ENCODE results near the gene IFNL2. TPM values are rescaled to one million over a fixed set of nuclear protein-coding genes. Genes with fewer than 3 reads are reported as not detected.

Gene IFNL2
- total and polyA plus RNA-seq, 2 of the 4 experiments (the other 2 are of a cell fraction): not detected

DNA sequence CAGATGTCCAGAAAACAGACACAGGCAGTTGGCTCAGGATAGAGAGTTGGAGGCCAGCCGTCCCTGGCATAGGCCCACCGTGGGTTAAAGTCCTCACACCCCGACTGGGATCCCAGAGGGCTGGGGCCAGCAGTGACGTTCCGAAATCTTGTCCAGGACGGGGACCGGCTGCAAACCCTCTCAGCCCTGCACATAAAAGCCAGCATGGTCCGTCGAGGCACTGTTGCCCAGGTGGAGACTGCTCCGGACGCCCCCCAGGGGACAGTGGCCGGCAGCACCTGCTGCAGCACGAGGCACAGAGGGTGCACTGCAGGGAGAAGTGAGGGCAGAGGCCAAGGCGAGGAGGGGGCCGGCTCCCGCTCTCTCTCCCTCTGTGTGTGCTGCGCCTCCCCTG lies 4.3 kb upstream of the IFNL2 start:
- Histone ChIP-seq H2BK20ac (ENCODE audit: low read depth, low read length) (no peak overlapping the region), H4K20me1 (ENCODE audit: insufficient read depth, low read length) (no peaks in the 10 kb centered on the region), H3K4me1 (ENCODE audit: control insufficient read depth, insufficient read depth, low read length) (no peaks in the 10 kb centered on the region), H3K9me3 (ENCODE audit: control insufficient read depth, insufficient read depth, low read length) (no peaks in the 10 kb centered on the region), H3K27me3 (ENCODE audit: control insufficient read depth, insufficient read depth, low read length) (peaks cover 51% of the 10 kb centered on the region), H3K4me3 (ENCODE audit: insufficient read depth, low read depth, low read length) (no peak overlapping the region), H2AK9ac (replicated peaks; ENCODE audit: low read depth, low read length, poor library complexity) (no peak overlapping the region), H3K79me1 (ENCODE audit: low read depth in 1 of 2, low read length in 2 of 2) (no peaks in the 10 kb centered on the region), H3K9me1 (ENCODE audit: insufficient read depth, low read length) (no peaks in the 10 kb centered on the region), H4K8ac (ENCODE audit: low read depth in 2 of 2, low read length in 2 of 2) (no peak overlapping the region), H3K9ac (ENCODE audit: low read depth, low read length) (no peak overlapping the region), H3K23ac (ENCODE audit: low read depth, low read length) (no peak overlapping the region), H3K27ac (ENCODE audit: insufficient read depth, low read length) (no peak overlapping the region), H2AK5ac (ENCODE audit: low read depth, low read length) (no peak overlapping the region), H3K18ac (ENCODE audit: low read depth, low read length) (no peak overlapping the region), H3K4ac (ENCODE audit: low read depth, low read length) (no peak overlapping the region), H2AFZ (replicated peaks; ENCODE audit: low read length, poor library complexity) (no peak overlapping the region), H3K36me3 (ENCODE audit: control insufficient read depth, insufficient read depth, low read length) (no peaks in the 10 kb centered on the region), H2BK5ac (ENCODE audit: low read depth, low read length, poor library complexity, severe bottlenecking) (no peak overlapping the region), H4K91ac (ENCODE audit: insufficient read depth, low read depth, low read length) (no peak overlapping the region), H2BK120ac (ENCODE audit: low read depth, low read length) (no peak overlapping the region), H2BK15ac (ENCODE audit: low read depth, low read length) (no peak overlapping the region), H3K14ac (replicated peaks; ENCODE audit: low read depth, low read length) (no peak overlapping the region), H3K56ac (ENCODE audit: extremely low read depth, insufficient read depth, low read length) (no peak overlapping the region), H4K5ac (ENCODE audit: low read depth, low read length) (no peak overlapping the region), H3K4me2 (ENCODE audit: low read depth, low read length) (no peak overlapping the region)
- CTCF ChIA-PET: no interaction called here
- no peak for TF ChIP-seq MXI1 (IDR thresholded peaks at IDR 0.05; ENCODE audit: borderline replicate concordance, low read depth, low read length)
- TF ChIP-seq MAZ (IDR thresholded peaks at IDR 0.05; ENCODE audit: borderline replicate concordance, low read depth, low read length): no peak
- no peak for TF ChIP-seq NFE2L2 (IDR thresholded peaks at IDR 0.05; ENCODE audit: low read depth, low read length)
- no peak for TF ChIP-seq RAD21 (IDR thresholded peaks at IDR 0.05; ENCODE audit: low read length)
- TF ChIP-seq CEBPB (IDR thresholded peaks at IDR 0.05; ENCODE audit: low read depth, low read length): no peak
- no peak for TF ChIP-seq CTCF (conservative IDR thresholded peaks at IDR 0.05; ENCODE audit: low read depth, low read length)
- no peak for TF ChIP-seq USF2 (IDR thresholded peaks at IDR 0.05; ENCODE audit: low read depth, low read length)
- no peak for TF ChIP-seq FOS (IDR thresholded peaks at IDR 0.05; ENCODE audit: low read depth, low read length)
- no peak for TF ChIP-seq MAFK (IDR thresholded peaks at IDR 0.05; ENCODE audit: low read depth, low read length)
- TF ChIP-seq SMC3 (IDR thresholded peaks at IDR 0.05; ENCODE audit: low read depth, low read length): no peak
- TF ChIP-seq, protein P1, sequence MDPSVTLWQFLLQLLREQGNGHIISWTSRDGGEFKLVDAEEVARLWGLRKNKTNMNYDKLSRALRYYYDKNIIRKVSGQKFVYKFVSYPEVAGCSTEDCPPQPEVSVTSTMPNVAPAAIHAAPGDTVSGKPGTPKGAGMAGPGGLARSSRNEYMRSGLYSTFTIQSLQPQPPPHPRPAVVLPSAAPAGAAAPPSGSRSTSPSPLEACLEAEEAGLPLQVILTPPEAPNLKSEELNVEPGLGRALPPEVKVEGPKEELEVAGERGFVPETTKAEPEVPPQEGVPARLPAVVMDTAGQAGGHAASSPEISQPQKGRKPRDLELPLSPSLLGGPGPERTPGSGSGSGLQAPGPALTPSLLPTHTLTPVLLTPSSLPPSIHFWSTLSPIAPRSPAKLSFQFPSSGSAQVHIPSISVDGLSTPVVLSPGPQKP (IDR thresholded peaks at IDR 0.05; ENCODE audit: borderline replicate concordance, low read depth, low read length): no peak
- no peak for TF ChIP-seq RFX5 (IDR thresholded peaks at IDR 0.05; ENCODE audit: low read depth, low read length)
- TF ChIP-seq RCOR1 (IDR thresholded peaks at IDR 0.05; ENCODE audit: insufficient replicate concordance, low read length): no peak
- TF ChIP-seq BHLHE40 (IDR thresholded peaks at IDR 0.05; ENCODE audit: low read depth, low read length): no peak
- TF ChIP-seq CHD1 (IDR thresholded peaks at IDR 0.05; ENCODE audit: low read depth, low read length): no peak
- no peak for TF ChIP-seq POLR2A (IDR thresholded peaks at IDR 0.05; ENCODE audit: low read depth, low read length)
- BruUV-seq (replicated peaks): no TSS peak
- dilution Hi-C loops (cut with HindIII; ENCODE audit: low sequenced_read_pairs, unreplicated experiment) (no loop called here), in situ Hi-C loops (cut with MboI; ENCODE audit: low sequenced_read_pairs) (no loop called here), intact Hi-C loops (cut with micrococcal nuclease) (no loop called here)
- no peak for ATAC-seq (ENCODE audit: low read depth)
- POLR2A ChIA-PET (ENCODE audit: unreplicated experiment): no interaction called here
- DNase-seq: no peak
- WGBS, 2 experiments (ENCODE audit: extremely low coverage in 2 of 2, insufficient read length in 1 of 2): 4% methylated on average over 12 of the region's 17 CpGs; no CpG with 5 or more reads in 1 of the 2 experiments
